ENCODE measurements around the gene SUCLG1.
"Not testable (repeated sequence)": the region's sequence is repeated elsewhere in the genome, so short reads cannot be mapped to it uniquely, and the experiment has no call there.

SUCLG1 gene

DNA sequence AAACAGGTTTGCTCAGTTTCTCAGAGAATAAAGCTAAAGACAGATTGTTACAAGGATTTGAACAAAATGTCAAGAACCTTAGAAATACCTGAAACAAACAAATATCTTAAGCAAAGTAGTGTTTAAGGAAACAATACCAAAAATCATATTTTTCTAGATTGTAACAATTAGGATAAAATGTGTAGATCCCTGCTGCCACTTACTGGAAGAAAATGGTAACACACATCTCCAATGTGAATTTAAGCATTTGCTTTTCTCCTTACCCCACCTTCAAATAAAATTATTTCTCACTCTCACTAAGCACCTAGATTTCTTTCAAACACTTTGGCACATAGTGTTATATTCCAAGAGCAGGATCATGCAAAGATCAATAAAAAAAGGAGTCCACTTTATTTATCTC, 34.9 kb downstream of the SUCLG1 start:
- in situ Hi-C loops (cut with HindIII; ENCODE audit: low sequenced_read_pairs), result no loop called here

DNA sequence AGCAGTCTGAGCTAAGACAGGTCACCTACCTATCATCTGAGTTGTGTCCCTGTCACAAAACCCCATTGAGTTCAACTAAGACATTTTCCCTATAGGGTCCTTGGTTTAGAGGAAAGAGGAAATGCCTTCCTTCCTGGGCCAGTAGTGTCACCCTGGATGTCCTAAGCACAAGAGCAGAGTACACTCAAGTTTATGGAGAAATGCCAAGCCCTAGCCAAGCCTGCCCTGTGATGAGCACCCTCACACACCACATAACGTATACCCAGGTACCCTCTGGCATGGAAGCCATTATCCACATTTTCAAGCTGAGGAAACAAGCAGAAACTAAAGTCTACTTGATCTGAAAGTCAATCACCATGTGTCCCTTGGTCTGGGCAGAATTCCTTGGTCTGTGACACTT, 37.3 kb downstream of the SUCLG1 start:
- in situ Hi-C loops (cut with HindIII; ENCODE audit: low sequenced_read_pairs), result no loop called here

DNA sequence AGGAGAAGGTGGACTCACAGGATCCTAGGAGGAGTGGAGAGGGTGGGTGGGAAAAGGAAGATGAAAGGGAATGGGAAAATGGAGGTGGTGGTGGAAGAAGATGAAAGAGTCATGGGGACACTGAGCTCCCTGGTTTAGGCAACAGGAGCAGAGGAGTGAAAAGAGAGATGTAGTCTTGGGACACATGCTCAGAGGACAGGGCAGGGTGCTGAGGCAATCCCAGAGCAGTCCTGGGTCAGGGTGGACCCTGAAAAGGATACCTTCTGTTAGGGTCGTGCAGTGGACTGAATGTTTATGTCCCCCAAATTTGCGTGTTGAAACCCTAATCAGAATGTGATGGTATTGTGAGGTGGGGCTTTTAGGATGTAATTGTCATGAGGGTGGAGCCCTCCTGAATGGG, 37.9 kb downstream of the SUCLG1 start:
- in situ Hi-C loops (cut with HindIII; ENCODE audit: low sequenced_read_pairs), result no loop called here

DNA sequence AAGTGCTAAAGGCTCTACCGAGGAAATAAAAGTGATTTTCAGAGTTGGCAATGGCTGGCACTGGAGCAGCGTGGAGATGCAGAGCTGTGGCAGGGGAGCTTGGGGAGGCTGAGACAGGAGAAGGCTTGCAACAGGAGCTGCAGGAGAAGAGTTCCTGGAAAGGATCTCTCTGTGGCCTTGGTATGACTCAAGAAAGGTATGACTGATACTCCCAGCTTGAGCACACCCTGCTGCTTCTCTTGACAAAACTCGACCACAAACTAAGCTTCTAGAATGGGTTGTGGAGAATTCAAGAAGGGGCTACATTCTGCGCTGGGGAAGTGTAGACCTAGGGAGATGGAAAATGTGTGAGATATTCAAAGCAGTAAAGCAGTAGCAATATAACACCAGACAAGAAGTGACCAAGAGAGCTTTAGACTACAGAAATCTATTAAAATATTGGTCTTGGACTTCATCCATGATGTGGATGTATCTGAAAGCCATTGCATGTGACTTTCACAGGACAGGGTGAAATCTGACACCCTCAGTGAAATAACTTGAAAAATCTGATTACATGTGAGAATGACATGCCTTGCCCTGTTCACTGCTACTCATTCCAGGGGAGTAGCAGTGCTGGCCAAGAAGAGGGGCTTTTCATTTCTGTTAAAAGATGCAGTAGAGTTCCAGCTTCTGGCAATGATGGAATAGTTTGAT, 41.5 kb downstream of the SUCLG1 start:
- in situ Hi-C loops (cut with HindIII; ENCODE audit: low sequenced_read_pairs), result no loop called here

DNA sequence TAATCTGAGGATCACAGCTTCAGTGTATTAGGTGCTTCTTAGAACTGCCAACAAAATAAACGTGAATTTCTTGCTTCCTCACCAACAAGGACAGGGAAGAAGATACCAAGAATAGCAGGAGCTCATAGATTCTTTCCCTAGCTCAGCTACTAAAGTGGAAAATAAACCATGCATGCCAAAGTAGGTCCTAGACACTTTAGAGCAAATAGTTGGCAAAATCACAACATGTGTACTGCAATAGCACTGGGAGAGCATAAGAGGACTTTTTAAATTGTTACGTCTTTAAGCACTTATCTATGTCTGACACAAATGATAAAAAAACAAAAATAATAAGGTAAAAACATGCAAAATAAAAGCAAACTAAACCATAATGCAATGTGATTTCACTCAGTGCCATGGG, 49.5 kb downstream of the SUCLG1 start:
- in situ Hi-C loops (cut with HindIII; ENCODE audit: low sequenced_read_pairs), result no loop called here

DNA sequence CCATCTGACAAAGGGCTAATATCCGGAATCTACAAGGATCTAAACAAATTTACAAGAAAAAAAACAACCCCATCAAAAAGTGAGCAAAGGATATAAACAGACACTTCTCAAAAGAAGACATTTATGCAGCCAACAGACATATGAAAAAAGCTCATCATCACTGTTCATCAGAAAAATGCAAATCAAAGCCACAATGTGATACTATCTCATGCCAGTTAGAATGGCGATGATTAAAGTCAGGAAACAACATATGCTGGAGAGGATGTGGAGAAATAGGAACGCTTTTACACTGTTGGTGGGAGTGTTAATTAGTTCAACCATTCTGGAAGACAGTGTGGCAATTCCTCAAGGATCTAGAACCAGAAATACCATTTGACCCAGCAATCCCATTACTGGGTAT, 57.0 kb downstream of the SUCLG1 start:
- in situ Hi-C loops (cut with HindIII; ENCODE audit: low sequenced_read_pairs), result not testable (repeated sequence)

DNA sequence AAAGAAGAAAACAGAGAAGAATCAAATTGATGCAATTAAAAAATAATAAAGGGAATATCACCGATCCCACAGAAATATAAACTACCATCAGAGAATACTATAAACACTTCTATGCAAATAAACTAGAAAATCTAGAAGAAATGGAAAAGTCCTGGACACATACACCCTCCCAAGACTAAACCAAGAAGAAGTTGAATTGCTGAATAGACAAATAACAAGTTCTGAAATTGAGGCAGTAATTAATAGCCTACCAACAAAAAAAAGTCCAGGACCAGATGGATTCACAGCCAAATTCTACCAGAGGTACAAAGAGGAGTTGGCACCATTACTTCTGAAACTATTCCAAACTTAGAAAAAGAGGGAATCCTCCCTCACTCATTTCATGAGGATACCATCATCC, 59.2 kb downstream of the SUCLG1 start:
- in situ Hi-C loops (cut with HindIII; ENCODE audit: low sequenced_read_pairs), result not testable (repeated sequence)

DNA sequence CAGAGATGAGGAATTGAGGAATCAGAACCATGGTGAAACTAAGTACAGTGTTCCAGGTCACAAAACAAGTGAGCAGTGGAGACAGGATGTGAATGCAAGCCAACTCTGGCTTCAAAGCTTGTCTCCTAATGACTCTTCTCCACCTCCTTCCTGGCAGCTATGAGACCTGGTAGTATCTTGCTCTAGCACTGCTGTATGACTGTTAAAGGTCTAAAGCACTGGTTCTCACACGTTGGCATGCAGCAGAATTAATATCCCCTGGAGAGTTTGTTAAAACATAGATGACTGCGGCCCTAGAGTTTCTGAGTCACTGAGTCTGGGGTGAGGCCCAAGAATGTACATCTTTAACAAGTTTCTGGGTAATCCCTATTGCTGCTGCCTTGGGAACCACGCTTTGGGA, 63.3 kb downstream of the SUCLG1 start:
- in situ Hi-C loops (cut with HindIII; ENCODE audit: low sequenced_read_pairs), result no loop called here

DNA sequence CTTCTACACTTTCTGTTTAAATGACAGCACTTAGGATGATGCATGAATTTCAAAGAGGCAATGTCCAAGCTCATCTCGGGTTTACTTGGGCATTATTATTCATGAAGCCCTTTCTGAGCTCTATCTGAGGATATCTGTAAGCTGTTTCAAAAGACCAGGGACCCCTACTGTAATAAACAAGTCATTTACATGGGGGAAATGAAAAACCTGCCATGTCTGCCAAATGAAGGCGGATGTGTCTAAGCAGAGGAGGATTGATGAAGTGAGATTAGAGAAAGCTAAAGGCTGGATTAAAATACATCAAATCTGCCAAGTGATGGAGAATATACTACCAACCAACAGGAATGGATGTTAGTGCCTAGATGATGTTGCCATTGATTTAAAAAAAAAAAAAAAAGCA, 64.5 kb downstream of the SUCLG1 start:
- in situ Hi-C loops (cut with HindIII; ENCODE audit: low sequenced_read_pairs), result no loop called here

DNA sequence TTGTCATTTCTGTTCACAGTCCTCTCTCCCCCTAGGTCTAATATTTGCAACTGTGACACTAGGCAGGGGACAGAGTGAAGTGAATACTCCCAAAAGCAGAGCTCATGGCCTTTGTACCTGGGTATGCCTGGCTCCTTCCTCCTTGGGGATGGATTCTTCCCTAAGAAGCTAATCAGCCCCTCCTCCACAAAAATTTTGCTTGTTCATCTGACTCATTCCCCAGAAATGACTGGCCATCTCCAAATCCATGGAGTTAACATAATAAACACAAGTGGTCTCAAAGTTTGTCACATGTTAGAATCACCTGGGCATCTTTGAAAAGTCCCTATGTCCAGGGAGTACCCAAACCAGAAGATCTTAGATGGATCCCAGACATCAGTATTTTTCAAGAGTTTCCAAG, 65.3 kb downstream of the SUCLG1 start:
- in situ Hi-C loops (cut with HindIII; ENCODE audit: low sequenced_read_pairs), result no loop called here

DNA sequence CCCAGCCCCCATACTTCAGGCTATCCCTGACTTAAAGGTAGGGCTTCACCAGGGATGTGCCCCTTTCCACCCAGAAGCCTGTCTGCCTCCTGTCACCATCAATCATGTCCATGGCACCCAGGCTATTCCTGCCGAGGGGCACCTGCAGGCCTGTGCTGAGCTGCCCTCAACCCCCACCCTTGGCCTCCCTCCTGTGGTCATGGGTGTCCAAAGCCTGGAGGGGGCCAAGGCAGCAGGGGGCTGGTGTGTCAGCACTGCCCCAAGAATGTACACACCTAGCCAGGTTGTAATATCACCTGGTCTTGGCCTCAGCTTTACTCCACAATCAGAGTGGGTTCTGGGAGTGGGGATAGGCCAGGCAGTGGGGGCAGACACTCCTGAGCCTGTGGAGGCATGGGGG, 69.3 kb downstream of the SUCLG1 start:
- in situ Hi-C loops (cut with HindIII; ENCODE audit: low sequenced_read_pairs), result no loop called here

DNA sequence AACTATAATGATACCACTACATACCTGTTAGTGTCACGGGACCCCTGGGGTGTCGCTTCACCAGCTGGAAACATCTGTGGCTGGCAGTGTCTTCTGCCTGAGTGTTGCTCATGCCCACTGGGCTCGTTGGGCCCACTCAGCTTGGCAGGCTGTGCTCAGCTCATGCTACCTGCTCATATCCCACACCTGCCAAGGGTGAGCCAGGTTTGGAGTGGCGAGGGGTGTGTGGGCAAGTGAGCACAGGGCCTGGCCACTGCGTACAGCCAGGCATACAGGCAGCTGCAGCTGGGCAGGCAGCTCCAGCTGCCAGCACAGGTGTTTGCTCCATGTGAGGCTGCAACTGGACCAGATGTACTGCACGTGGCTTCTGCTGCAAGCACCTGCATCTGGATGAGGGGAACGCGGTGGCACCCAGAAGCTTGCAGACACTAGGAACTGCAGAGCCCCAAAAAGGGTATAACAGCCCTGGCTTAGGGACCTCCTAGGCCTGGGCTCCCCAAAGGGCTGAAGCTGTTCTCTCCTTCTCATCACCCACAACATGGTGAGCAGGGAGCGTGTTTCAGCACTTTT, 70.1 kb downstream of the SUCLG1 start:
- in situ Hi-C loops (cut with HindIII; ENCODE audit: low sequenced_read_pairs), result no loop called here

DNA sequence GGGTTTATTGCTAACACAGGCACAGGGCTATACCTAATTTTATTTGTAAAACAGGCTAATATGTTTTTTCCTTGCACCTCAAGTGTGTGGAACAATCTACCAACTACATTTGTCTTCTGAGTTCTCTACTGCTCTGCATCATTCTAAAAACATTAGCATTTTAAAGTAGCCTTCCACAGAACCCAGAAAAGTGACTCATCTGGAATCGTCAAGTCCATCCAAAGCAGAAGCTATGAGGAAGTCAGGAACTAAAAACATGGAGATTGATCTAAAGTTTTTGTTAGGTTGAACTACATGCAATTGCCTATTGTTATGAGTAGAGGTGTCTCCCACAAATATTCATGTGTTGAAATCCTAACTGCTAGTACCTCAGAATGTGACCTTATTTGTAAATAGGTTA, 70.9 kb downstream of the SUCLG1 start:
- in situ Hi-C loops (cut with HindIII; ENCODE audit: low sequenced_read_pairs), result no loop called here

DNA sequence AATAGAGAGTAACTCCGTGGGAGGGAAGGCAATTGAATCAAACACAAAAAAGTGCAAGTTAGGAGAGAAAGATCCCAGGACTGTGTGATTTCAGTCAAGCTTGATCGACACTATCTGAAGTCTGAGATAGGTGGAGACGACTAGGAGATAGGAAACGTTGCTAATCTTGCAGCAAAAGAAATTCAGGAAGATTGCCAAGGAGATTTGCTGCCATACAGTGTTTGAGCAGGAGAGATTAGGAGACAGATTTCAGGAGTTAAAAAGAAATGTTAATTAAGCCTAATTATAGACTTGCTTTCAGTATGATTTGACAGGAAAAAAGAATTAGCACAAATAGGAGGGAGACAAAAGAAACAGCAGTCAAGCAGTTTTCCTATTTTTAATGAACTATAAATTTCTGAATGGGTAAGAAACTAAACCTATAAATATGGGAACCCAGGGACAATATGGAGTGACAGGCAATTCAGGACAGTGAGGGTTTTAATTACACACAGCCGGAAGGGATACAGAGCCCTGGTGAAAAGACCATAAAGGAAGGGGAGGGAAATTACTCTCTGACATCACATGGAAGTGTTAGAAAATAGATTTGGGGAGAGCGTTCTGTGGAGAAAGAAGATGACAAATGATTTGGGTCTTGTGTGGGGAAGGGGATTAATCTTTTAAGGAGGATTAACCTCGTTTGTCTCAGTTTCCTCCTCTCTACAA, 72.6 kb downstream of the SUCLG1 start:
- in situ Hi-C loops (cut with HindIII; ENCODE audit: low sequenced_read_pairs), result no loop called here

DNA sequence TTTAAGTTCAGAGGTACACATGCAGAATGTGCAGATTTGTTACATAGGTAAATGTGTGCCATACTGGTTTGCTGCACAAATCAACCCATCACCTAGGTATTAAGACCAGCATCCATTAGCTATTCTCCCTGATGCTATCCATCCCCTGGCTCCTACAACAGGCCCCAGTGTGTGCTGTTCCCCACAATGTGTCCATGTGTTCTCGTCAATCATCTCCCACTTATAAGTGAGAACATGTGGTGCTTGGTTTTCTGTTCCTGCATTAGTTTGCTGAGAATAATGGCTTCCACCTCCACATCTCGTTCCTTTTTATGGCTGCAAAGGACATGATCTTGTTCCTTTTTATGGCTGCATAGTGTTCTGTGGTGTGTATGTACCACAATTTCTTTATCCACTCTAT, 75.8 kb downstream of the SUCLG1 start:
- in situ Hi-C loops (cut with HindIII; ENCODE audit: low sequenced_read_pairs), result no loop called here

DNA sequence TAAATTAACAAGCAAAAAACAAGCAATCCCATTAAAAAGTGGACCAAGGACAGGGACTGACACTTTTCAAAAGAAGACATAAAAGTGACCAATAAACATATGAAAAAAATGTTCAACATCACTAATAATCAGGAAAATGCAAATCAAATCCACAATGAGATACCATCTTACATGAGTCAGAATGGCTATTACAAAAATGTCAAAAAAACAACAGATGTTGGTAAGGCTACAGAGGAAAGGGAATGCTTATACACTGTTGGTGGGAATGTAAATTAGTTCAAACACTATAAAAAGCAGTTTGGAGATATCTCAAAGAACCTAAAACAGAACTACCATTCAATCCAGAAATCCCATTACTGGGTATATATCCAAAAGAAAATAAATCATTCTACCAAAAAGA, 78.2 kb downstream of the SUCLG1 start:
- in situ Hi-C loops (cut with HindIII; ENCODE audit: low sequenced_read_pairs), result no loop called here

DNA sequence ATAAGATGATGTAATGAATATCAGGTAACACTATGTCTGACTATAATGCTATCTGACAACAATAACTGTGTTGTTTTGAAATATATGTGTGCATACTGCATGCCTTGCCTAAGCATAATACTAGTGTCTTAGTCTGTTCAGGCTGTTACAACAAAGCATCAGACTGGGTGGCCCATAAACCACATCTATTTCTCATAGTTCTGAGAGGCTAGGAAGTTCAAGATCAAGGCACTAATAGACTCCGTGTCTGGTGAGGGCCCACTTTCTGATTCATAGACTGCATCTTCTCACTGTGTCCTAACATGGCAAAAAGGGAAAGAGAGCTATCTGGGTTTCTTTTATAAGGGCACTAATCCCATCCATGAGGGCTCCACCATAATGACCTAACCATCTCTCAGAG, 80.1 kb downstream of the SUCLG1 start:
- in situ Hi-C loops (cut with HindIII; ENCODE audit: low sequenced_read_pairs), result no loop called here

DNA sequence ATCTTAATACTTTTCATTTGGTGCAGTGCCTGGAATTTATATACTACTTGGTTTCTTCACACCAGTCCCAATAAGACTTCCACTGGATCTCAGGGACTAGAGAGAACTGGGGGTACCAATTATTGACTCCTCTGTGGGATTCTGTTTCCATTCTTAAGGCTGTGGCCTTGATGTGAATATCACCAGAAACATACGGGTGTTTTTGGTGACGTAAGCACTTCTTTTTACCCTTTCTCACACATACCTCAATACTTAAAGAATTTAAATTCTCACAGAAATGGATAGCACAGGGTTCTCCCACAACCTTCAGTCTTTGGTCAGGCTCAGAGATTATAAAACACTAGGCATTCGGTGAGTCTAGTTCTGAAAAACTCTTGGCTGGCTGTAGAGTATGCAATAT, 84.1 kb downstream of the SUCLG1 start:
- in situ Hi-C loops (cut with HindIII; ENCODE audit: low sequenced_read_pairs), result no loop called here

DNA sequence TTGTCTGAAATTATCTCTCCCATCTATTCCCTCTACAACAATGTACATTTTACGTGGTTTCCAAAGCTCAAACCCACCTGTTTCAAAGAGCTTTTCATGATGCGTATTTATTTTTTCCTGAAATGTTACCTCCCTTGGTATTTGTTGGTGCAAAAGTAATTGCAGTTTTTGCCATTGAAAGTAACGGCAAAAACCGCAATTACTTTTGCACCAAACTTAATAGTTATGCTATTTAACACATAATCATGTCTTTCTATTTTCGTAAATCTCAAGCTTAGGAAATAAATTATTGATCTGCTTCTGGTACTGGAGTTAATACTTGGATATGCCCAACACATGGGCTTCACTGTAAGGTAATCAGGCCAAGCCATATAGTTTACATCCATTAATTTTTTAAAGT, 85.2 kb downstream of the SUCLG1 start:
- in situ Hi-C loops (cut with HindIII; ENCODE audit: low sequenced_read_pairs), result no loop called here
